Neural cell (in vitro differentiated cells): ENCODE measurements around the gene WDR77. TPM values are rescaled to one million over a fixed set of nuclear protein-coding genes. Genes with fewer than 3 reads are reported as not detected.

ENCODE experiments used
- H2AFZ ChIP-seq: fragments of 200-600, 300-800 bp; sonication (generic), shearing (Covaris generic); 2 replicates; pipeline ENCODE4 v1.6.0; 2014; ENCODE audit warnings: low read depth, mild to moderate bottlenecking, antibody characterized with exemption, low read length, moderate library complexity
- H3F3A ChIP-seq: fragments of 200-600 bp; shearing (Covaris generic); 2 replicates; pipeline ENCODE4 v1.6.1; 2016; ENCODE audit warnings: mild to moderate bottlenecking, moderate library complexity, mixed read lengths, antibody characterized with exemption, low read length; ENCODE audit not compliant: insufficient read depth, poor library complexity, severe bottlenecking
- H3K27ac ChIP-seq: fragments of 200-600, 300-800 bp; sonication (generic), shearing (Covaris generic); 2 replicates; pipeline ENCODE4 v1.5.1; 2014; ENCODE audit warnings: mild to moderate bottlenecking, low read length, moderate library complexity
- H3K27me3 ChIP-seq: fragments of 300-800, 200-600 bp; sonication (generic), shearing (Covaris generic); 2 replicates; pipeline ENCODE4 v1.6.0; 2014; ENCODE audit warnings: mild to moderate bottlenecking, low read depth, low read length, moderate library complexity; ENCODE audit not compliant: insufficient read depth
- H3K36me3 ChIP-seq: fragments of 300-800, 200-600 bp; sonication (generic), shearing (Covaris generic); 2 replicates; pipeline ENCODE4 v1.5.1; 2014; ENCODE audit warnings: mild to moderate bottlenecking, antibody characterized with exemption, low read length, moderate library complexity; ENCODE audit not compliant: insufficient read depth
- H3K4me2 ChIP-seq: fragments of 300-800, 200-600 bp; sonication (generic), shearing (Covaris generic); 2 replicates; pipeline ENCODE4 v1.6.0; 2014; ENCODE audit warnings: mild to moderate bottlenecking, low read length
- H3K4me3 ChIP-seq: fragments of 300-800, 200-600 bp; sonication (generic), shearing (Covaris generic); 2 replicates; pipeline ENCODE4 v1.5.1; 2014; ENCODE audit warnings: mild to moderate bottlenecking, low read length, moderate library complexity
- H3K79me2 ChIP-seq: fragments of 200-600 bp; shearing (Covaris generic); replicated peaks from 2 replicates; pipeline ENCODE4 v1.6.0; 2014; ENCODE audit warnings: mild to moderate bottlenecking, low read length, moderate library complexity; ENCODE audit not compliant: insufficient read depth
- H3K9ac ChIP-seq: fragments of 300-800, 200-600 bp; sonication (generic), shearing (Covaris generic); 2 replicates; pipeline ENCODE4 v1.6.1; 2016; ENCODE audit warnings: mild to moderate bottlenecking, low read length, mixed read lengths
- H3K9me2 ChIP-seq: fragments of 200-600 bp; shearing (Covaris generic); 2 replicates; pipeline ENCODE4 v1.6.1; 2016; ENCODE audit warnings: mild to moderate bottlenecking, low read length, mixed read lengths; ENCODE audit not compliant: insufficient read depth
- H3K9me3 ChIP-seq: fragments of 200-600, 300-800 bp; sonication (generic), shearing (Covaris generic); 2 replicates; pipeline ENCODE4 v1.6.1; 2016; ENCODE audit warnings: mild to moderate bottlenecking, mixed run types, low read length, moderate library complexity, mixed read lengths
- H4K20me1 ChIP-seq: fragments of 200-600 bp; shearing (Covaris generic); 2 replicates; pipeline ENCODE4 v1.6.1; 2016; ENCODE audit warnings: mild to moderate bottlenecking, mixed run types; ENCODE audit not compliant: insufficient read depth
- EP300 ChIP-seq: fragments of 450-650 bp; conservative IDR thresholded peaks from 2 replicates; pipeline ENCODE4 v1.6.1; 2014; ENCODE audit warnings: antibody characterized with exemption, mild to moderate bottlenecking, moderate library complexity; ENCODE audit not compliant: poor library complexity, severe bottlenecking
- EZH2 ChIP-seq: fragments of 200-600, 300-800 bp; shearing (Covaris generic), sonication (generic); IDR thresholded peaks from 2 replicates; pipeline ENCODE4 v1.6.1; 2014; ENCODE audit warnings: antibody characterized with exemption, low read length, borderline replicate concordance, mild to moderate bottlenecking; ENCODE audit not compliant: insufficient read depth, poor library complexity, severe bottlenecking
- MXI1 ChIP-seq: fragments of 450-650 bp; conservative IDR thresholded peaks from 2 replicates; pipeline ENCODE4 v1.6.1; 2014; ENCODE audit warnings: antibody characterized with exemption, mild to moderate bottlenecking; ENCODE audit not compliant: poor library complexity, severe bottlenecking
- POLR2AphosphoS5 ChIP-seq: IDR thresholded peaks from 2 replicates; pipeline ENCODE4 v1.6.1; 2012
- RAD21 ChIP-seq: fragments of 450-650 bp; conservative IDR thresholded peaks from 2 replicates; pipeline ENCODE4 v1.6.1; 2014; ENCODE audit warnings: antibody characterized with exemption, mild to moderate bottlenecking, moderate library complexity
- SMC3 ChIP-seq: fragments of 450-650 bp; conservative IDR thresholded peaks from 2 replicates; pipeline ENCODE4 v1.6.1; 2014; ENCODE audit warnings: antibody characterized with exemption, mild to moderate bottlenecking, moderate library complexity; ENCODE audit not compliant: poor library complexity
- TAF1 ChIP-seq: IDR thresholded peaks from 2 replicates; pipeline ENCODE4 v1.6.1; 2012; ENCODE audit warnings: low read depth
- polyA plus RNA-seq: library from polyadenylated mRNA; depleted of rRNA; stranded (reverse); fragments of >200 nt; gene quantifications from 2 replicates; pipeline ENCODE4 v1.2.3, GENCODE V29; 2014
- TF ChIP-seq, protein P1 (sequence below): fragments of 450-650 bp; IDR thresholded peaks from 2 replicates; pipeline ENCODE4 v1.5.1; 2014; ENCODE audit warnings: antibody characterized with exemption, mild to moderate bottlenecking, moderate library complexity; ENCODE audit not compliant: poor library complexity, severe bottlenecking
- TF ChIP-seq, protein P2 (sequence below): IDR thresholded peaks from 2 replicates; pipeline ENCODE4 v1.6.1; 2012; ENCODE audit warnings: borderline replicate concordance

The WDR77 gene
- polyA plus RNA-seq, 1 donor from 2014 or later: 63.6 TPM

DNA sequence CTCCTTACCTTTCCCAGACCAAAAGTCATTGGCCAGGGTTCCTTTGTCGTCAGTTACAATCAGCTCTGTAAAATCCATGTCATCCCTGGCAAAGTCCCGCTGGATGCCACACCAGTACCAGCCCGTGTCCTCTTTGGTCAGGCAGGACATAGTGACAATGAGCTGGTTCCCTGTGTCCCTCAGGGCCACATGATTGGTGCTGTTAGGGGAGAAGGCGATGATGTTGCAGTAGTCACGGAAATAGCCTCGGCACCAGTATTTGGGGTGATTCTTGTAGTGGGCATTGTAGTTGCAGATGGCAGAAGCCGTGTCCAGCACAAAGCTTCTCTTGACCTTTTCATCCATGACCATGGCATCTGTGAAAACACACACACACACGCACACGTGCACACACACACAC is 39.6 kb upstream of the WDR77 start:
- Histone ChIP-seq H3K9me2 (no peaks in the 10 kb centered on the region), H3K4me2 (no peak overlapping the region), H3K4me3 (no peak overlapping the region), H2AFZ (no peak overlapping the region), H3K9ac (no peak overlapping the region), H3K27me3 (no peaks in the 10 kb centered on the region), H3K9me3 (no peaks in the 10 kb centered on the region), H3K36me3 (no peaks in the 10 kb centered on the region), H3K79me2 (no peaks in the 10 kb centered on the region), H3F3A (no peaks in the 10 kb centered on the region), H4K20me1 (no peaks in the 10 kb centered on the region), H3K27ac (no peak overlapping the region)
- TF ChIP-seq, protein P1, sequence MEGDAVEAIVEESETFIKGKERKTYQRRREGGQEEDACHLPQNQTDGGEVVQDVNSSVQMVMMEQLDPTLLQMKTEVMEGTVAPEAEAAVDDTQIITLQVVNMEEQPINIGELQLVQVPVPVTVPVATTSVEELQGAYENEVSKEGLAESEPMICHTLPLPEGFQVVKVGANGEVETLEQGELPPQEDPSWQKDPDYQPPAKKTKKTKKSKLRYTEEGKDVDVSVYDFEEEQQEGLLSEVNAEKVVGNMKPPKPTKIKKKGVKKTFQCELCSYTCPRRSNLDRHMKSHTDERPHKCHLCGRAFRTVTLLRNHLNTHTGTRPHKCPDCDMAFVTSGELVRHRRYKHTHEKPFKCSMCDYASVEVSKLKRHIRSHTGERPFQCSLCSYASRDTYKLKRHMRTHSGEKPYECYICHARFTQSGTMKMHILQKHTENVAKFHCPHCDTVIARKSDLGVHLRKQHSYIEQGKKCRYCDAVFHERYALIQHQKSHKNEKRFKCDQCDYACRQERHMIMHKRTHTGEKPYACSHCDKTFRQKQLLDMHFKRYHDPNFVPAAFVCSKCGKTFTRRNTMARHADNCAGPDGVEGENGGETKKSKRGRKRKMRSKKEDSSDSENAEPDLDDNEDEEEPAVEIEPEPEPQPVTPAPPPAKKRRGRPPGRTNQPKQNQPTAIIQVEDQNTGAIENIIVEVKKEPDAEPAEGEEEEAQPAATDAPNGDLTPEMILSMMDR: no peak
- TF ChIP-seq EP300: no peak
- TF ChIP-seq SMC3: no peak
- no peak for TF ChIP-seq POLR2AphosphoS5
- TF ChIP-seq MXI1: no peak
- TF ChIP-seq RAD21: no peak
- no peak for TF ChIP-seq TAF1
- TF ChIP-seq, protein P2, sequence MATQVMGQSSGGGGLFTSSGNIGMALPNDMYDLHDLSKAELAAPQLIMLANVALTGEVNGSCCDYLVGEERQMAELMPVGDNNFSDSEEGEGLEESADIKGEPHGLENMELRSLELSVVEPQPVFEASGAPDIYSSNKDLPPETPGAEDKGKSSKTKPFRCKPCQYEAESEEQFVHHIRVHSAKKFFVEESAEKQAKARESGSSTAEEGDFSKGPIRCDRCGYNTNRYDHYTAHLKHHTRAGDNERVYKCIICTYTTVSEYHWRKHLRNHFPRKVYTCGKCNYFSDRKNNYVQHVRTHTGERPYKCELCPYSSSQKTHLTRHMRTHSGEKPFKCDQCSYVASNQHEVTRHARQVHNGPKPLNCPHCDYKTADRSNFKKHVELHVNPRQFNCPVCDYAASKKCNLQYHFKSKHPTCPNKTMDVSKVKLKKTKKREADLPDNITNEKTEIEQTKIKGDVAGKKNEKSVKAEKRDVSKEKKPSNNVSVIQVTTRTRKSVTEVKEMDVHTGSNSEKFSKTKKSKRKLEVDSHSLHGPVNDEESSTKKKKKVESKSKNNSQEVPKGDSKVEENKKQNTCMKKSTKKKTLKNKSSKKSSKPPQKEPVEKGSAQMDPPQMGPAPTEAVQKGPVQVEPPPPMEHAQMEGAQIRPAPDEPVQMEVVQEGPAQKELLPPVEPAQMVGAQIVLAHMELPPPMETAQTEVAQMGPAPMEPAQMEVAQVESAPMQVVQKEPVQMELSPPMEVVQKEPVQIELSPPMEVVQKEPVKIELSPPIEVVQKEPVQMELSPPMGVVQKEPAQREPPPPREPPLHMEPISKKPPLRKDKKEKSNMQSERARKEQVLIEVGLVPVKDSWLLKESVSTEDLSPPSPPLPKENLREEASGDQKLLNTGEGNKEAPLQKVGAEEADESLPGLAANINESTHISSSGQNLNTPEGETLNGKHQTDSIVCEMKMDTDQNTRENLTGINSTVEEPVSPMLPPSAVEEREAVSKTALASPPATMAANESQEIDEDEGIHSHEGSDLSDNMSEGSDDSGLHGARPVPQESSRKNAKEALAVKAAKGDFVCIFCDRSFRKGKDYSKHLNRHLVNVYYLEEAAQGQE: no peak
- TF ChIP-seq EZH2: no peak

DNA sequence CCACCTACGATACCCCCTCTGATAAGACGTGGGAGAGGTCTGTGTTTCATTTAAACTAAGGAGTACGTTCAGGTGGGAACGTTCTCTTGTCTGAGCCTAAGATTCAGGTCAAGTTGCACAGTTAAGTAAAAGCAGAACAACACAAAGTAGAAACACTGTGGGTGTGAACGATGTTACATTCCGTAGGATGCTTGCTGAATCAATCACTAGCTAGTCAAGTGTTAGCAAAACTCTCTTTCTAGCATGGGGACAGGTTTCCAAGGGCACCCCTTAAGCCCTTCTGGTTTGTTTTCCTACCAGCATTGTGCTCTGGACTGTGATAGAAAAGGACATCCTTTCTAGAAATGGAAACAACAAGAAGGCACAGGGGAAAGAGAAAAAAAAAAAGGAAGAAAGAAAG is 38.1 kb upstream of the WDR77 start:
- Histone ChIP-seq H3K9me3 (no peaks in the 10 kb centered on the region), H3K4me2 (no peak overlapping the region), H3K9me2 (no peaks in the 10 kb centered on the region), H3K9ac (no peak overlapping the region), H3K27me3 (no peaks in the 10 kb centered on the region), H2AFZ (no peak overlapping the region), H3K79me2 (no peaks in the 10 kb centered on the region), H3K36me3 (no peaks in the 10 kb centered on the region), H3F3A (no peaks in the 10 kb centered on the region), H3K4me3 (no peak overlapping the region), H3K27ac (no peak overlapping the region), H4K20me1 (no peaks in the 10 kb centered on the region)
- TF ChIP-seq, protein P2: no peak
- TF ChIP-seq EP300 (no peak), RAD21 (no peak), MXI1 (no peak), SMC3 (no peak), POLR2AphosphoS5 (no peak), TAF1 (no peak)
